Measurements from ENCODE around the gene DLX1.
A peak's percentile ranks its signal among the peaks of the same experiment; 100 is the strongest.

DLX1 gene

GRCh38 chr2:172046080-172046678, 39.1 kb upstream of the DLX1 start:
- Histone ChIP-seq H3K27ac (ENCODE audit: extremely low read depth, low read depth, low read length) (no peak overlapping the region), H3K36me3 (ENCODE audit: control insufficient read depth in 2 of 2, insufficient read depth in 1 of 2, low read length in 2 of 2) (no peaks in the 10 kb centered on the region), H3K4me3 (ENCODE audit: low read depth, low read length) (no peak overlapping the region), H3K4me1 (ENCODE audit: control insufficient read depth, insufficient read depth, low read length) (peaks cover 5% of the 10 kb centered on the region; the same call in 1 of the 2 replicates), H3K9me3 (ENCODE audit: control insufficient read depth, insufficient read depth, low read depth, low read length) (no peaks in the 10 kb centered on the region)
- ChIA-PET POLR2A (interaction anchor here (0.7 to 1.0 kb wide), 3 partner anchors 9 to 124 kb away, joined by 3 to 7 read pairs (median 3); partner anchors contain the start of genes DLX2 and HAT1), CTCF (interaction anchor here (0.7 kb wide), 1 partner anchor 39 kb away, joined by 4 read pairs; the partner anchor contains the start of gene DLX1)
- TF ChIP-seq PRDM6 (tag by site-specific recombination; IDR thresholded peaks at IDR 0.05) (peak; percentile 94), ZEB2 (tag by site-specific recombination; IDR thresholded peaks at IDR 0.05) (peak; percentile 84), FEZF1 (tag by site-specific recombination; IDR thresholded peaks at IDR 0.05) (peak; percentile 61), ZNF362 (tag by site-specific recombination; IDR thresholded peaks at IDR 0.05) (no peak), CTCF (tag by site-specific recombination; IDR thresholded peaks at IDR 0.05) (no peak), GLI4 (tag by site-specific recombination; IDR thresholded peaks at IDR 0.05) (no peak), ZBTB48 (tag by site-specific recombination; IDR thresholded peaks at IDR 0.05) (no peak)

- Histone ChIP-seq H3K4me1 (ENCODE audit: control insufficient read depth, insufficient read depth, low read length) (peaks cover 12% of the 10 kb centered on the region), H3K36me3 (ENCODE audit: control insufficient read depth in 2 of 2, insufficient read depth in 1 of 2, low read length in 2 of 2) (no peaks in the 10 kb centered on the region), H3K9me3 (ENCODE audit: control insufficient read depth, insufficient read depth, low read depth, low read length) (no peaks in the 10 kb centered on the region), H3K27ac (ENCODE audit: extremely low read depth, low read depth, low read length) (no peak overlapping the region), H3K4me3 (ENCODE audit: low read depth, low read length) (no peak overlapping the region)
- TF ChIP-seq ZNF121 (tag by site-specific recombination; IDR thresholded peaks at IDR 0.05) (0 out of 2 replicates have a peak, but pooled peaks have one; percentile 19), BCL11A (tag by site-specific recombination; IDR thresholded peaks at IDR 0.05; ENCODE audit: low read depth) (no peak), ZNF426 (tag by site-specific recombination; IDR thresholded peaks at IDR 0.05) (no peak), PRDM6 (tag by site-specific recombination; IDR thresholded peaks at IDR 0.05) (peak; percentile 65), ZNF221 (tag by site-specific recombination; IDR thresholded peaks at IDR 0.05; ENCODE audit: borderline replicate concordance) (no peak), ZNF335 (tag by site-specific recombination; conservative IDR thresholded peaks at IDR 0.05) (no peak), FEZF1 (tag by site-specific recombination; IDR thresholded peaks at IDR 0.05) (peak; percentile 15; the same call in 1 of the 2 replicates), ZNF26 (tag by site-specific recombination; IDR thresholded peaks at IDR 0.05) (peak; percentile 77), ZNF169 (tag by site-specific recombination; IDR thresholded peaks at IDR 0.05) (no peak)
- ChIA-PET CTCF (interaction anchor here (0.6 to 1.0 kb wide), 2 partner anchors 53 to 657 kb away, joined by 5 to 6 read pairs; no protein-coding TSS in a partner anchor), POLR2A (interaction anchor here (0.7 to 1.0 kb wide), 2 partner anchors 8 to 56 kb away, joined by 3 to 7 read pairs; partner anchors contain the start of gene DLX2)
These were observed 38.3 kb upstream of the DLX1 start for GRCh38 chr2:172046866-172047565.
